ENCODE measurements around the gene ANP32E. TPM values are rescaled to one million over a fixed set of nuclear protein-coding genes. Genes with fewer than 3 reads are reported as not detected.

The ANP32E gene
- polyA plus RNA-seq, 4 donors, result 101 to 132 (median 121) TPM

GRCh38 chr1:150173141-150173585 is 62.7 kb downstream of the ANP32E start:
- no peak for DNase-seq (ENCODE audit: low read depth in 4 of 4, low spot score in 3 of 4)

DNA sequence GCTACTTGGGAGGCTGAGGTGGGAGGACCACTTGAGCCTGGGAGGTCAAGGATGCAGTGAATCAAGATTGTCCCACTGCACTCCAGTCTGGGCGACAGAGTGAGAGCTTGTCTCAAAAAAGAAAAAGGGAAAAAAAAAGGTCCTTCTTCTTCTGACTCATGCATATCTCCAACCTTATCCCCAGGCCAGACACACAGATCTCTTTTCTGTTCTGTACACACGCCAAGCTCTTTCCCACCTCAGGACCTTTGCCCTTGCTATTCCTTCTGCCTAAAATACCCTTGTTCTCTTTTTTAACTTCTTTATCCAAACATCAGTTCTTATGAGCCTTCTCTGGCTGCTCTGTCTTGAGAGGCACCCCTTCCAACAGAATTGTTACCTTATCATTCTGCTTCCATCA is 64.1 kb downstream of the ANP32E start:
- no peak for DNase-seq (ENCODE audit: low read depth in 4 of 4, low spot score in 3 of 4)

DNA sequence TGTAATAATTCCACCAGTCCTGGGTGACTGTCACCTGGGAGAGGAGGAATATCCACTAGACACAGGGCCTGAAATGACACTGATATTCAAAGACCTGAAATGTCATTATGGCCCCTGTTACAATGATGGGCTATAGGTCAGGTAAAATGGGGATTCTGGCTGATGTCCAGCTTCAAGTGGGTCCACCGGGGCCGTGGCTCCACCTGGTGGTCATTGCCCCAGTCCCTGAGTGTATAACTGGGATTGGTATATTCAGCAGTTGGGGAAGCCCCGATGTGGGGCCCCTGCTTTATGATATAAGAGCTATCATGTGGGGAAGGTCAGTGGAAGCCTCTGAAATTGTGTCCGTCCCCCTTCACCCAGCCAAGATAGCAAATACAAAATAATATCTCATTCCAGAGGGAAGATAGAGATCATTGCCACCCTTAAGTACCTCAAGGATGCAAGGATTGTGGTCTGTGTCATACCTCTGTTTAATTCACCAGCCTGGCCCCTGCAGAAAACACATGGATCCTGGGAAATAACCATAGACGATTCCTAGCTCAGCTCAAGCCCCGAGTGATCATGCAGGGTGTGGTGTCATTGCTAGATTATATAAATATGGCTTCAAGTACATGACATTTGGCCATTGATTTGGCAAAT is 66.8 kb downstream of the ANP32E start:
- DNase-seq (ENCODE audit: low read depth in 4 of 4, low spot score in 3 of 4), result no peak

Other genes with a start within 250 kb of the ANP32E start
- 10 to 100 TPM; 18.9 to 22.0 (median 19.5) TPM for gene OTUD7B, start 225.4 kb downstream of the ANP32E start, polyA plus RNA-seq (ENCODE audit: insufficient read length in 4 of 4)
- gene VPS45, start 168.3 kb downstream of the ANP32E start, polyA plus RNA-seq (ENCODE audit: insufficient read length in 4 of 4), result 10 to 100 TPM; 65.1 to 80.6 (median 77.3) TPM
- 10 to 100 TPM; 44.5 to 60.5 (median 54.1) TPM for gene PLEKHO1, start 86.2 kb downstream of the ANP32E start, polyA plus RNA-seq (ENCODE audit: insufficient read length in 4 of 4)
- 1 to 10 TPM; 6.2 to 8.1 (median 7.4) TPM for gene CA14, start 21.7 kb upstream of the ANP32E start, polyA plus RNA-seq (ENCODE audit: insufficient read length in 4 of 4)
- 100 to 1,000 TPM; 184 to 211 (median 197) TPM for gene APH1A, start 32.9 kb upstream of the ANP32E start, polyA plus RNA-seq (ENCODE audit: insufficient read length in 4 of 4)
- gene C1orf54, start 36.7 kb upstream of the ANP32E start, polyA plus RNA-seq (ENCODE audit: insufficient read length in 4 of 4), result 10 to 100 TPM; 43.4 to 52.4 (median 47.9) TPM
- 1 to 10 TPM; 7.0 to 8.1 (median 7.5) TPM for gene CIART, start 46.4 kb upstream of the ANP32E start, polyA plus RNA-seq (ENCODE audit: insufficient read length in 4 of 4)
- gene MRPS21, start 57.7 kb upstream of the ANP32E start, polyA plus RNA-seq (ENCODE audit: insufficient read length in 4 of 4), result 10 to 100 TPM; 67.6 to 77.1 (median 75.5) TPM
- gene PRPF3, start 85.4 kb upstream of the ANP32E start, polyA plus RNA-seq (ENCODE audit: insufficient read length in 4 of 4), result 10 to 100 TPM; 57.4 to 81.1 (median 61.0) TPM
- 10 to 100 TPM; 50.0 to 57.7 (median 54.8) TPM for gene RPRD2, start 128.0 kb upstream of the ANP32E start, polyA plus RNA-seq (ENCODE audit: insufficient read length in 4 of 4)

All from right renal pelvis (tissue), 4 donors.